IMR-90 (cell line): ENCODE data around the gene SGO2. TPM values are rescaled to one million over a fixed set of nuclear protein-coding genes. Genes with fewer than 3 reads are reported as not detected.

Experiments
- ATAC-seq: fragments of 200-7000 bp; cut with Tn5 transposase; 2 replicates; pipeline ENCODE4 v1.9.1; 2020; ENCODE audit warnings: low read depth, mild to moderate bottlenecking, moderate library complexity
- BruUV-seq: library from RNA; stranded (reverse); fragments of 400-500 nt; replicated peaks from 2 replicates; lab custom pipeline; 2021; lab: Mats Ljungman, UMichigan
- CTCF ChIA-PET: fragments of 300-600 bp; formaldehyde crosslinking; extraction: SDS; loops from one replicate; lab custom pipeline; 2021; ENCODE audit warnings: antibody characterized with exemption; lab: Yijun Ruan, JAX
- POLR2A ChIA-PET: fragments of 300-600 bp; sonication (Branson Sonifier 250); formaldehyde crosslinking; loops from one replicate; lab custom pipeline; 2022; ENCODE audit warnings: antibody characterized with exemption; ENCODE audit not compliant: unreplicated experiment; lab: Charles Lee
- DNase-seq: peaks from one replicate; pipeline ENCODE4 v3.0.0; 2013
- H2AFZ ChIP-seq: replicated peaks from 2 replicates; pipeline ENCODE3; 2013; ENCODE audit warnings: low read length, mild to moderate bottlenecking; ENCODE audit not compliant: poor library complexity
- H2AK5ac ChIP-seq: 2 replicates; pipeline ENCODE4 v1.6.1; 2013; ENCODE audit warnings: low read depth, low read length, inconsistent platforms
- H2AK9ac ChIP-seq: replicated peaks from 2 replicates; pipeline ENCODE3; 2013; ENCODE audit warnings: mild to moderate bottlenecking, low read depth, low read length, moderate library complexity; ENCODE audit not compliant: poor library complexity
- H2BK120ac ChIP-seq: 2 replicates; pipeline ENCODE4 v1.6.1; 2013; ENCODE audit warnings: low read depth, low read length, inconsistent platforms
- H2BK15ac ChIP-seq: 3 replicates; pipeline ENCODE4 v1.6.1; 2013; ENCODE audit warnings: low read depth, low read length, inconsistent platforms
- H2BK20ac ChIP-seq: 2 replicates; pipeline ENCODE4 v1.6.1; 2013; ENCODE audit warnings: low read depth, mild to moderate bottlenecking, inconsistent platforms, low read length, moderate library complexity
- H2BK5ac ChIP-seq: 2 replicates; pipeline ENCODE4 v1.6.1; 2013; ENCODE audit warnings: mild to moderate bottlenecking, low read depth, low read length, inconsistent platforms; ENCODE audit not compliant: poor library complexity, severe bottlenecking
- H3K14ac ChIP-seq: replicated peaks from 2 replicates; pipeline ENCODE4 v1.6.1; 2013; ENCODE audit warnings: low read depth, low read length, inconsistent platforms
- H3K18ac ChIP-seq: 2 replicates; pipeline ENCODE4 v1.6.1; 2013; ENCODE audit warnings: low read depth, low read length, control low read depth
- H3K23ac ChIP-seq: 2 replicates; pipeline ENCODE4 v1.6.1; 2013; ENCODE audit warnings: low read depth, low read length, inconsistent platforms
- H3K27ac ChIP-seq: 2 replicates; pipeline ENCODE4 v1.5.1; 2013; ENCODE audit warnings: mild to moderate bottlenecking, control low read depth, low read length; ENCODE audit not compliant: insufficient read depth
- H3K27me3 ChIP-seq: 2 replicates; pipeline ENCODE4 v1.6.1; 2013; ENCODE audit warnings: low read length; ENCODE audit not compliant: control insufficient read depth, insufficient read depth
- H3K36me3 ChIP-seq: 2 replicates; pipeline ENCODE4 v1.6.1; 2013; ENCODE audit warnings: low read length, mixed read lengths; ENCODE audit not compliant: control insufficient read depth, insufficient read depth
- H3K4ac ChIP-seq: 2 replicates; pipeline ENCODE4 v1.6.1; 2013; ENCODE audit warnings: low read depth, low read length, inconsistent platforms
- H3K4me1 ChIP-seq: 2 replicates; pipeline ENCODE4 v1.6.1; 2013; ENCODE audit warnings: low read length, mixed read lengths; ENCODE audit not compliant: control insufficient read depth, insufficient read depth
- H3K4me2 ChIP-seq: 2 replicates; pipeline ENCODE4 v1.6.1; 2013; ENCODE audit warnings: low read depth, mild to moderate bottlenecking, control low read depth, low read length, moderate library complexity
- H3K4me3 ChIP-seq: 2 replicates; pipeline ENCODE4 v1.5.1; 2013; ENCODE audit warnings: low read depth, mild to moderate bottlenecking, control low read depth, low read length, moderate library complexity; ENCODE audit not compliant: insufficient read depth
- H3K56ac ChIP-seq: 2 replicates; pipeline ENCODE4 v1.6.1; 2013; ENCODE audit warnings: low read length, inconsistent platforms; ENCODE audit not compliant: insufficient read depth; ENCODE audit errors: extremely low read depth
- H3K79me1 ChIP-seq, 2 experiments: 2 replicates each; pipeline ENCODE4 v1.6.1; 2013; ENCODE audit warnings: low read length in 2 of 2, inconsistent platforms in 1 of 2, low read depth in 1 of 2
- H3K9ac ChIP-seq: 2 replicates; pipeline ENCODE4 v1.6.1; 2013; ENCODE audit warnings: low read depth, low read length, control low read depth
- H3K9me1 ChIP-seq: 2 replicates; pipeline ENCODE4 v1.6.1; 2013; ENCODE audit warnings: low read length, inconsistent platforms; ENCODE audit not compliant: insufficient read depth
- H3K9me3 ChIP-seq: 2 replicates; pipeline ENCODE4 v1.6.1; 2013; ENCODE audit warnings: low read length; ENCODE audit not compliant: control insufficient read depth, insufficient read depth
- H4K20me1 ChIP-seq: 2 replicates; pipeline ENCODE4 v1.6.1; 2013; ENCODE audit warnings: low read length, inconsistent platforms; ENCODE audit not compliant: insufficient read depth
- H4K5ac ChIP-seq: 2 replicates; pipeline ENCODE4 v1.6.1; 2013; ENCODE audit warnings: mild to moderate bottlenecking, low read depth, low read length, control low read depth
- H4K8ac ChIP-seq, 2 experiments: 2 replicates each; pipeline ENCODE4 v1.6.1; 2013; ENCODE audit warnings: low read depth in 2 of 2, low read length in 2 of 2, control low read depth in 1 of 2, inconsistent platforms in 1 of 2
- H4K91ac ChIP-seq: 2 replicates; pipeline ENCODE4 v1.6.1; 2013; ENCODE audit warnings: low read depth, low read length, inconsistent platforms; ENCODE audit not compliant: insufficient read depth
- BHLHE40 ChIP-seq: fragments of 150-350 bp; IDR thresholded peaks from 2 replicates; pipeline ENCODE4 v1.6.1; 2016; ENCODE audit warnings: mild to moderate bottlenecking, low read depth, low read length
- CHD1 ChIP-seq: IDR thresholded peaks from 2 replicates; pipeline ENCODE4 v1.6.1; 2012; ENCODE audit warnings: low read depth, low read length, improper control_type of control experiment
- FOS ChIP-seq: fragments of 150-350 bp; IDR thresholded peaks from 2 replicates; pipeline ENCODE4 v1.6.1; 2016; ENCODE audit warnings: low read depth, low read length
- MAFK ChIP-seq: IDR thresholded peaks from 2 replicates; pipeline ENCODE4 v1.6.1; 2012; ENCODE audit warnings: low read depth, low read length, improper control_type of control experiment
- MAZ ChIP-seq: IDR thresholded peaks from 2 replicates; pipeline ENCODE4 v1.6.1; 2012; ENCODE audit warnings: low read depth, mild to moderate bottlenecking, low read length, improper control_type of control experiment, moderate library complexity, borderline replicate concordance
- POLR2A ChIP-seq: IDR thresholded peaks from 2 replicates; pipeline ENCODE4 v1.6.1; 2012; ENCODE audit warnings: mild to moderate bottlenecking, low read depth, low read length
- RAD21 ChIP-seq: IDR thresholded peaks from 2 replicates; pipeline ENCODE4 v1.6.1; 2012; ENCODE audit warnings: low read length, improper control_type of control experiment
- RCOR1 ChIP-seq: IDR thresholded peaks from 2 replicates; pipeline ENCODE4 v1.6.1; 2012; ENCODE audit warnings: mild to moderate bottlenecking, low read length, improper control_type of control experiment; ENCODE audit not compliant: insufficient replicate concordance
- RFX5 ChIP-seq: IDR thresholded peaks from 2 replicates; pipeline ENCODE4 v1.8.0; 2012; ENCODE audit warnings: low read depth, mild to moderate bottlenecking, low read length, moderate library complexity
- SMC3 ChIP-seq: fragments of 150-350 bp; IDR thresholded peaks from 2 replicates; pipeline ENCODE4 v1.6.1; 2016; ENCODE audit warnings: low read depth, mild to moderate bottlenecking, antibody characterized with exemption, low read length, moderate library complexity
- WGBS, 2 experiments: methylation state at CpG; one replicate each; pipeline versions ENCODE4 v1.1.5 to v1.1.7; 2013; ENCODE audit warnings: missing lambda C conversion rate in 2 of 2; ENCODE audit not compliant: insufficient read length in 1 of 2; ENCODE audit errors: extremely low coverage in 2 of 2; 5-methylcytosine and 5-hydroxymethylcytosine counted together
- dilution Hi-C: fragments of 300-500 bp; cut with HindIII; formaldehyde crosslinking; loops from one replicate; pipeline ENCODE4 v1.14.3; 2018; ENCODE audit warnings: low sequenced_read_pairs; ENCODE audit not compliant: unreplicated experiment
- in situ Hi-C: fragments of 300-500 bp; cut with MboI; formaldehyde crosslinking; loops from 3 replicates; pipeline ENCODE4 v1.14.3; 2019; ENCODE audit warnings: low sequenced_read_pairs, inconsistent platforms, mixed read lengths
- intact Hi-C: fragments of 100-400 bp; cut with micrococcal nuclease; formaldehyde crosslinking; loops from 2 replicates; pipeline ENCODE4 v1.10.0; 2022
- polyA plus RNA-seq, 3 experiments: library from polyadenylated mRNA; depleted of rRNA; stranded (reverse); fragments of >200 nt; gene quantifications; 2 replicates each; pipeline ENCODE4 v1.2.3, GENCODE V29; 2012; ENCODE audit warnings: low replicate concordance in 1 of 3
- total RNA-seq: library from RNA; depleted of rRNA; stranded (reverse); fragments of >200 nt; gene quantifications from 2 replicates; pipeline ENCODE4 v1.2.3, GENCODE V29; 2012
- TF ChIP-seq, protein P1 (sequence below): fragments of 150-350 bp; IDR thresholded peaks from 2 replicates; pipeline ENCODE4 v1.6.1; 2016; ENCODE audit warnings: low read depth, mild to moderate bottlenecking, low read length, moderate library complexity, borderline replicate concordance
- TF ChIP-seq, protein P2 (sequence below): fragments of 150-350 bp; IDR thresholded peaks from 2 replicates; pipeline ENCODE4 v1.6.1; 2017; ENCODE audit warnings: mild to moderate bottlenecking, antibody characterized with exemption, low read length, low read depth
- TF ChIP-seq, protein P3 (sequence below): conservative IDR thresholded peaks from 2 replicates; pipeline ENCODE4 v1.5.1; 2012; ENCODE audit warnings: mild to moderate bottlenecking, low read depth, low read length, improper control_type of control experiment

The SGO2 gene
- total and polyA plus RNA-seq, 2 of the 4 experiments (the other 2 are of a cell fraction) = 5.4 to 6.3 TPM

DNA sequence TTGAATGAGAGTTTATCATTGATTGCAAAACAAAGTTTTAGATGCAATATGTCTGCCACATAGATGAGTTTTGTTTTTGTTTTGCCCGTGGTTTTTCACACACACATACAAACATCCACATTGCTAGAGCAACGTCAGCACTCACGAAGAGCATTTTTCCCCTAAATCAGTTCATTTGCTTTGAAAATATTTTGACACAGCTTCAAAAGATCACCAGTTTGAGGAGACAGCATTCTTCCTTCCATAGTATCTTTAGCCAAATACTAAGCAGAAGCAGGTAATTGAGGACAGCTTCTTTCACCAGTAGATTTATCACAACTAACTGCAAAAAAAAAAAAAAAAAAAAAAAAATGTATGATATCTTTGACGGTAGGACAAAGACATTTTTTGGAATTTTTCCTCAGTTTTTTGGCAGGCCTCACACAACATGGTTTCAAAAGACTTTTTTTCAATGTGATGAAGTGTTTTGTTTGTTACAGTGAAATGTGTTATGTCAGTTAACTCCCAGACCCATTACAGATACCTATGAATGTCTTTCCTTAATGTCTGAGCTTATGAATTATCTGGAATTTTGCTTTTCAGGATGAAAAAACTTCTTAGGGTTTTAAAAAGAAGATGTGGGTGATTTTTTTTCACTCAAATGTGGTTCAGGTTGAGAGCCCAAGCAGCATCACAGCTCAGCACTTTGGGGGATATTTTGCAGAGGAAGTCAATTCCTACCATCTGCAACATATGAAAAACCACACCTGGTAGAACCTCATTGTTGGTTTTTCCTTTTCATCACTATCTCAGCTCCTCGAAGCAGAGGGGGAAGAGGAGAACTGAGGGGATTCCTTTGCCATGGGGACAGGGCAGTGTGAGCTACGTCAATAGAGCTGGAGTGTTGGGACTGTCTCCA is 91.4 kb downstream of the SGO2 start:
- Histone ChIP-seq H4K5ac (peak overlapping the region; percentile 64), H4K91ac (peak overlapping the region; percentile 49; the same call in 1 of the 2 replicates), H2AK5ac (peak overlapping the region; percentile 49; the same call in 1 of the 2 replicates), H3K14ac (0 out of 2 replicates have a peak overlapping the region, but pooled peaks have one; percentile 31), H2BK120ac (peak overlapping the region; percentile 25), H2BK15ac (peak overlapping the region; percentile 33; the same call in 1 of the 3 replicates), H4K8ac (peak overlapping the region; percentile 27 to 46; a peak in 1 of 4 replicates), H3K4me2 (no peak overlapping the region), H3K9ac (no peak overlapping the region), H2AFZ (peak overlapping the region; percentile 11), H3K79me1 (no peaks in the 10 kb centered on the region), H3K23ac (0 out of 2 replicates have a peak overlapping the region, but pooled peaks have one; percentile 24), H3K27me3 (no peaks in the 10 kb centered on the region), H3K9me1 (peaks cover 7% of the 10 kb centered on the region), H3K4me1 (peaks cover 14% of the 10 kb centered on the region), H2BK5ac (peak overlapping the region; percentile 34), H4K20me1 (no peaks in the 10 kb centered on the region), H3K9me3 (no peaks in the 10 kb centered on the region), H3K4me3 (no peak overlapping the region), H3K18ac (peak overlapping the region; percentile 62; the same call in 1 of the 2 replicates), H3K4ac (peak overlapping the region; percentile 8), H3K27ac (no peak overlapping the region), H3K56ac (no peak overlapping the region), H2AK9ac (no peak overlapping the region), H3K36me3 (no peaks in the 10 kb centered on the region), H2BK20ac (peak overlapping the region; percentile 55; the same call in 1 of the 2 replicates)
- no TSS peak for BruUV-seq
- dilution Hi-C loops = no loop called here
- ATAC-seq (no peak), DNase-seq (no peak)
- ChIA-PET CTCF (interaction anchor here (0.9 to 2.4 kb wide), 3 partner anchors 17 to 118 kb away, joined by 3 to 6 read pairs (median 3); no protein-coding TSS in a partner anchor), POLR2A (no interaction called here)
- no CpG with 5 or more reads among the region's 6 CpGs for WGBS, 2 experiments
- intact Hi-C loops = loop anchor here (1.0 to 10.0 kb wide), 2 partner anchors 86 to 197 kb away; partner anchors contain the start of gene BZW1
- in situ Hi-C loops = no loop called here
- no peak for TF ChIP-seq CHD1
- TF ChIP-seq, protein P1, sequence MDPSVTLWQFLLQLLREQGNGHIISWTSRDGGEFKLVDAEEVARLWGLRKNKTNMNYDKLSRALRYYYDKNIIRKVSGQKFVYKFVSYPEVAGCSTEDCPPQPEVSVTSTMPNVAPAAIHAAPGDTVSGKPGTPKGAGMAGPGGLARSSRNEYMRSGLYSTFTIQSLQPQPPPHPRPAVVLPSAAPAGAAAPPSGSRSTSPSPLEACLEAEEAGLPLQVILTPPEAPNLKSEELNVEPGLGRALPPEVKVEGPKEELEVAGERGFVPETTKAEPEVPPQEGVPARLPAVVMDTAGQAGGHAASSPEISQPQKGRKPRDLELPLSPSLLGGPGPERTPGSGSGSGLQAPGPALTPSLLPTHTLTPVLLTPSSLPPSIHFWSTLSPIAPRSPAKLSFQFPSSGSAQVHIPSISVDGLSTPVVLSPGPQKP = no peak
- TF ChIP-seq, protein P2, sequence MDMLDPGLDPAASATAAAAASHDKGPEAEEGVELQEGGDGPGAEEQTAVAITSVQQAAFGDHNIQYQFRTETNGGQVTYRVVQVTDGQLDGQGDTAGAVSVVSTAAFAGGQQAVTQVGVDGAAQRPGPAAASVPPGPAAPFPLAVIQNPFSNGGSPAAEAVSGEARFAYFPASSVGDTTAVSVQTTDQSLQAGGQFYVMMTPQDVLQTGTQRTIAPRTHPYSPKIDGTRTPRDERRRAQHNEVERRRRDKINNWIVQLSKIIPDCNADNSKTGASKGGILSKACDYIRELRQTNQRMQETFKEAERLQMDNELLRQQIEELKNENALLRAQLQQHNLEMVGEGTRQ = no peak
- no peak for TF ChIP-seq SMC3
- TF ChIP-seq, protein P3, sequence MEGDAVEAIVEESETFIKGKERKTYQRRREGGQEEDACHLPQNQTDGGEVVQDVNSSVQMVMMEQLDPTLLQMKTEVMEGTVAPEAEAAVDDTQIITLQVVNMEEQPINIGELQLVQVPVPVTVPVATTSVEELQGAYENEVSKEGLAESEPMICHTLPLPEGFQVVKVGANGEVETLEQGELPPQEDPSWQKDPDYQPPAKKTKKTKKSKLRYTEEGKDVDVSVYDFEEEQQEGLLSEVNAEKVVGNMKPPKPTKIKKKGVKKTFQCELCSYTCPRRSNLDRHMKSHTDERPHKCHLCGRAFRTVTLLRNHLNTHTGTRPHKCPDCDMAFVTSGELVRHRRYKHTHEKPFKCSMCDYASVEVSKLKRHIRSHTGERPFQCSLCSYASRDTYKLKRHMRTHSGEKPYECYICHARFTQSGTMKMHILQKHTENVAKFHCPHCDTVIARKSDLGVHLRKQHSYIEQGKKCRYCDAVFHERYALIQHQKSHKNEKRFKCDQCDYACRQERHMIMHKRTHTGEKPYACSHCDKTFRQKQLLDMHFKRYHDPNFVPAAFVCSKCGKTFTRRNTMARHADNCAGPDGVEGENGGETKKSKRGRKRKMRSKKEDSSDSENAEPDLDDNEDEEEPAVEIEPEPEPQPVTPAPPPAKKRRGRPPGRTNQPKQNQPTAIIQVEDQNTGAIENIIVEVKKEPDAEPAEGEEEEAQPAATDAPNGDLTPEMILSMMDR = no peak
- TF ChIP-seq MAFK = no peak
- TF ChIP-seq RAD21 = no peak
- no peak for TF ChIP-seq RFX5
- no peak for TF ChIP-seq RCOR1
- no peak for TF ChIP-seq BHLHE40
- TF ChIP-seq FOS = no peak
- no peak for TF ChIP-seq MAZ
- no peak for TF ChIP-seq POLR2A
